HG02798 (cell line): ENCODE data around the gene ANXA5.

Experiments
- ATAC-seq: cut with Tn5 transposase; IDR thresholded peaks from one replicate; pipeline ENCODE4 v1.9.1; 2021; ENCODE audit warnings: mild to moderate bottlenecking; ENCODE audit not compliant: unreplicated experiment, poor library complexity

Gene ANXA5

GRCh38 chr4:121651597-121651996, 45.2 kb downstream of the ANXA5 start:
- no peak for ATAC-seq

- no peak for ATAC-seq
These were observed 46.0 kb downstream of the ANXA5 start for GRCh38 chr4:121650741-121651140.

GRCh38 chr4:121648516-121648915, 48.3 kb downstream of the ANXA5 start:
- ATAC-seq = no peak

GRCh38 chr4:121642876-121643585, 53.7 kb downstream of the ANXA5 start:
- no peak for ATAC-seq

- ATAC-seq = no peak
These were observed 54.5 kb downstream of the ANXA5 start for GRCh38 chr4:121642292-121642691.

GRCh38 chr4:121633653-121634052, 63.1 kb downstream of the ANXA5 start:
- no peak for ATAC-seq

- no peak for ATAC-seq
These were observed 64.1 kb downstream of the ANXA5 start for GRCh38 chr4:121632636-121633035.
